Measurements from ENCODE around the gene TOX4. TPM values are rescaled to one million over a fixed set of nuclear protein-coding genes. Genes with fewer than 3 reads are reported as not detected.

The TOX4 gene
- total and polyA plus RNA-seq, 9 of the 15 experiments (the other 6 are each of a cell fraction or from before 2014, with no cell fraction given), result 9.9 to 76.5 (median 41.0) TPM

GRCh38 chr14:21455912-21456667 lies 20.9 kb upstream of the TOX4 start, which contains the start of gene CHD8 (continued):
- TF ChIP-seq MYC (IDR thresholded peaks at IDR 0.05; ENCODE audit: low read depth, low read length) (peak; percentile 81), MYC (CRISPR knock-in tag; IDR thresholded peaks at IDR 0.05; ENCODE audit: borderline replicate concordance, low read depth) (no peak), ZNF431 (CRISPR knock-in tag; IDR thresholded peaks at IDR 0.05) (no peak), TAF9B (IDR thresholded peaks at IDR 0.05; ENCODE audit: partially characterized antibody) (peak; percentile 27), PRMT5 (CRISPR knock-in tag; IDR thresholded peaks at IDR 0.05) (no peak), PRDM10 (IDR thresholded peaks at IDR 0.05; ENCODE audit: partially characterized antibody) (peak; percentile 76), SOX6 (IDR thresholded peaks at IDR 0.05) (peak; percentile 10; the same call in 1 of the 2 replicates), ZNF79 (CRISPR knock-in tag; IDR thresholded peaks at IDR 0.05; ENCODE audit: low read depth) (no peak), ZBED1 (IDR thresholded peaks at IDR 0.05) (no peak), ARID4B (CRISPR knock-in tag; IDR thresholded peaks at IDR 0.05) (peak; percentile 38; the same call in 1 of the 2 replicates), HCFC1 (IDR thresholded peaks at IDR 0.05; ENCODE audit: low read depth, low read length) (peak; percentile 67), ZNF121 (CRISPR knock-in tag; conservative IDR thresholded peaks at IDR 0.05) (no peak), NBN (IDR thresholded peaks at IDR 0.05; ENCODE audit: low read depth) (no peak), YY1 (IDR thresholded peaks at IDR 0.05; ENCODE audit: borderline replicate concordance in 1 of 3, control insufficient read depth in 1 of 3, extremely low read depth in 1 of 3, insufficient read depth in 3 of 3, insufficient read length in 1 of 3, insufficient replicate concordance in 2 of 3, low read depth in 1 of 3, low read length in 2 of 3) (peak; percentile 38 to 93 (median 86)), SP1 (CRISPR knock-in tag; IDR thresholded peaks at IDR 0.05) (peak; percentile 67), KDM5B (IDR thresholded peaks at IDR 0.05; ENCODE audit: insufficient replicate concordance, low read depth, low read length) (peak; percentile 61), RNF2 (IDR thresholded peaks at IDR 0.05) (no peak)
- TF ChIP-seq, protein P1, sequence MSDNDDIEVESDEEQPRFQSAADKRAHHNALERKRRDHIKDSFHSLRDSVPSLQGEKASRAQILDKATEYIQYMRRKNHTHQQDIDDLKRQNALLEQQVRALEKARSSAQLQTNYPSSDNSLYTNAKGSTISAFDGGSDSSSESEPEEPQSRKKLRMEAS (CRISPR knock-in tag; IDR thresholded peaks at IDR 0.05), result peak; percentile 41; the same call in 1 of the 2 replicates
